ENCODE results near the gene NHLRC2. TPM values are rescaled to one million over a fixed set of nuclear protein-coding genes. Genes with fewer than 3 reads are reported as not detected.

Gene NHLRC2
- total RNA-seq, 1 experiment from 2014 or later = 30.9 TPM

- Histone ChIP-seq H4K5ac (ENCODE audit: insufficient read length, low read depth, low read length) (no peak overlapping the region), H2BK20ac (ENCODE audit: low read depth, low read length, poor library complexity, severe bottlenecking) (no peak overlapping the region), H2AFZ (ENCODE audit: low read length) (no peak overlapping the region), H2AK5ac (ENCODE audit: insufficient read length, low read length) (no peak overlapping the region), H3K4me1 (ENCODE audit: insufficient read depth, low read length) (no peaks in the 10 kb centered on the region), H3K56ac (ENCODE audit: insufficient read length, low read depth, low read length) (no peak overlapping the region), H3K18ac (ENCODE audit: insufficient read length, low read depth, low read length) (no peak overlapping the region), H3T11ph (ENCODE audit: low read length) (no peak overlapping the region), H3K79me2 (ENCODE audit: insufficient read depth, low read length) (0 out of 2 replicates have a peak, but pooled peaks cover 2% of the 10 kb centered on the region), H2BK5ac (ENCODE audit: insufficient read length, low read length) (no peak overlapping the region), H3K79me1 (ENCODE audit: insufficient read depth, low read depth, low read length, poor library complexity, severe bottlenecking) (peaks cover 8% of the 10 kb centered on the region), H4K8ac (replicated peaks; ENCODE audit: insufficient read length, low read depth, low read length) (no peak overlapping the region), H3K14ac (ENCODE audit: insufficient read depth, low read length) (no peak overlapping the region), H4K91ac (ENCODE audit: insufficient read length, low read depth, low read length) (no peak overlapping the region), H3K4me2 (ENCODE audit: insufficient read depth, insufficient read length, low read length) (no peak overlapping the region), H3K9me3 (ENCODE audit: control insufficient read depth, low read depth, low read length) (no peaks in the 10 kb centered on the region), H4K20me1 (ENCODE audit: control insufficient read depth, insufficient read depth, insufficient read length) (no peaks in the 10 kb centered on the region), H3K27me3 (ENCODE audit: insufficient read depth, low read length) (no peaks in the 10 kb centered on the region), H3K4ac (ENCODE audit: low read depth, low read length) (no peak overlapping the region), H2BK12ac (ENCODE audit: insufficient read length, low read depth, low read length) (no peak overlapping the region), H3K23me2 (ENCODE audit: insufficient read length, low read depth, low read length, poor library complexity, severe bottlenecking) (no peaks in the 10 kb centered on the region), H3K23ac (ENCODE audit: insufficient read length, low read depth, low read length) (no peak overlapping the region), H2BK15ac (ENCODE audit: low read depth, low read length) (no peak overlapping the region), H3K27ac (ENCODE audit: insufficient read length, low read depth, low read length) (no peak overlapping the region), H3K9ac (ENCODE audit: extremely low read depth, insufficient read length, low read length) (no peak overlapping the region), H2BK120ac (ENCODE audit: low read depth, low read length, poor library complexity, severe bottlenecking) (no peak overlapping the region)
- WGBS (ENCODE audit: extremely low coverage, insufficient read length, low lambda C conversion rate) = no CpG with 5 or more reads among the region's 3 CpGs
- H3K4me1 Mint-ChIP-seq = no peaks in the 10 kb centered on the region
- H3K27ac Mint-ChIP-seq = no peak overlapping the region
- no peaks in the 10 kb centered on the region for H3K27me3 Mint-ChIP-seq (ENCODE audit: low read depth)
- H3K9me3 Mint-ChIP-seq = peaks cover 8 to 9% of the 10 kb centered on the region in 2 experiments
- peaks cover 16 to 36% (median 18%) of the 10 kb centered on the region in 3 experiments for H3K36me3 Mint-ChIP-seq (ENCODE audit: insufficient read depth in 1 of 3, low read depth in 3 of 3)
- H3K4me3 Mint-ChIP-seq = no peak overlapping the region
- no peak for DNase-seq
- TF ChIP-seq CTCF (conservative IDR thresholded peaks at IDR 0.05) = no peak
These were observed 17.9 kb downstream of the NHLRC2 start for GRCh38 chr10:113872139-113873030.
